ENCODE results near the gene ANGEL2. TPM values are rescaled to one million over a fixed set of nuclear protein-coding genes. Genes with fewer than 3 reads are reported as not detected.

The ANGEL2 gene, protein sequence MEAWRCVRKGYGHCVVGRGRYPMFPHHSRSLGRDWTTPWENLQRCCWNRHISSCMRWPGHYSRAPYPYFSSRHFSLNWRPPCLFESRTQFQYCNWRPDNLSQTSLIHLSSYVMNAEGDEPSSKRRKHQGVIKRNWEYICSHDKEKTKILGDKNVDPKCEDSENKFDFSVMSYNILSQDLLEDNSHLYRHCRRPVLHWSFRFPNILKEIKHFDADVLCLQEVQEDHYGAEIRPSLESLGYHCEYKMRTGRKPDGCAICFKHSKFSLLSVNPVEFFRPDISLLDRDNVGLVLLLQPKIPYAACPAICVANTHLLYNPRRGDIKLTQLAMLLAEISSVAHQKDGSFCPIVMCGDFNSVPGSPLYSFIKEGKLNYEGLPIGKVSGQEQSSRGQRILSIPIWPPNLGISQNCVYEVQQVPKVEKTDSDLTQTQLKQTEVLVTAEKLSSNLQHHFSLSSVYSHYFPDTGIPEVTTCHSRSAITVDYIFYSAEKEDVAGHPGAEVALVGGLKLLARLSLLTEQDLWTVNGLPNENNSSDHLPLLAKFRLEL
- 33.1 TPM for polyA plus RNA-seq

DNA sequence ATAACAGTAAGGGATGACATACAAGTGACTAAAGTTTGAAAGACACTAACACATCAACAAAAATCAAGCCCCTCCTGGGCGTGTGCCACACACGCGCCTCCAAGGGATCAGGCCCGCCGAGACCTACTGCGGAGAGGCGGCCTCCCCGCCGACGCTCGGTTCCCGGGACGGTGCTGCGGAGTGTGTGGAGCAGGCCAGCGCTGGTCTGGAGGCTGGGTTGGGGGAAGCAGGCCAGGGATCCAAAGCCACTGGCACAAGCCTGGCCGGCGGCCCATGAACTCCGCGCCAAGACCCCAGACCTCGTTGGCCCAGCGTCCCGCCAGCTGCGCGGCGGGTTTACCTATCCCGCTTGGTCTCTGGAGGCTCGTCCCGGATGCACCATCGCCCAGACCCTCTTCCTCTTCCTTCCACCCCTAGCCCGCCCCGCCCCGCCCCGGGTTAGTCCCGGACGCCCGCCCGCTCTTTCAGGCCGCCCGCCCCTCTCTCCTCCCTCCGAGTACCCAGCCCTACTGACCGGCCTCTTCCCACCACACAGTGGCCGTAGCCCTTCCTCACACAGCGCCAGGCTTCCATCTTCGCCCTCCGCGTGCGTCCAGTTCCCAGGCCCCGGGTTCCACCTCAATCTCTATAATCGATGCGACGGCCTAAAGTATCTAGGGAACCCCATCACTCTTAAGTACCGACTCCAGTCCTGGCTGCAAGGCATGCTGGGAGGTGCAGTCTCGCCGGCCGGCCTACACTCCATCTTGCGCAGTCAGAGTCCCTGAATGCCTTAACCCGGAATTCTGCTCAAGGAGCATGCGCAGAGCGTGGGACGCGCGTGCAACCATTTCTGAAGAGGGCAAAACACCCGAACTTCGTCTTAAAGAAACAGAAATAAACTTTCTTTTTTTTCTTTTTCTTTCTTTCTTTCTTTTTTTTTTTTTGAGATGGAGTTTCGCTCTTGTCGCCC, at the start of gene ANGEL2:
Gene ANGEL2 (minus strand): TSS at position 769 of the 952 bp plus-strand sequence. CDS start 196 bp downstream, at position 573.
- Mint-ChIP-seq H3K27ac (peak within 1 kb of the TSS; percentile 74 to 100 (median 98)), H3K36me3 (peaks cover 5% of the 10 kb centered on the region), H3K4me1 (peaks cover 6 to 29% (median 25%) of the 10 kb centered on the region in 3 donors), H3K27me3 (no peaks in the 10 kb centered on the region), H3K9me3 (no peaks in the 10 kb centered on the region), H3K4me3 (peak within 1 kb of the TSS; percentile 82 to 100 (median 99))

DNA sequence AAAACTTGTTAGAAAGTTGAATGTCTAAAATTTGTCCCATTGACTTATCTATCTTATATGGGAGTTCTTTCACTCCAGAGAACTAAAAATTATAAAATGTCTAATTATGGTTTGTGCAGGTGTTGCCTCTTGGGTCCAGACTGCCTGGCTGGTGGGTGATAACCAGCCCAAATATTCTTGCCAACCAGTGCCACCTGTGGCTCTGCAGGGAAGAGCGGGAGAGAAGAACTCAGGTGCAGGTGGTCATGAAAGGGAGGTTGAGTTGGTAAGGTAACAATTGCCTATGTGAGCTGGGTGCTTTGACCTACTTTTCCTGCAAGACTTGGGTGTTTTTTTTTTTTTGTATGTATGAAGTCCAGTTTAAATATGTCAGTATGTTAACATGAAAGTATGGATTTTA, 45.6 kb upstream of the ANGEL2 start:
- H3K27me3 Mint-ChIP-seq = no peaks in the 10 kb centered on the region
- H3K4me1 Mint-ChIP-seq = peaks cover 6 to 13% (median 9%) of the 10 kb centered on the region in 3 donors
- no peak overlapping the region for H3K4me3 Mint-ChIP-seq

DNA sequence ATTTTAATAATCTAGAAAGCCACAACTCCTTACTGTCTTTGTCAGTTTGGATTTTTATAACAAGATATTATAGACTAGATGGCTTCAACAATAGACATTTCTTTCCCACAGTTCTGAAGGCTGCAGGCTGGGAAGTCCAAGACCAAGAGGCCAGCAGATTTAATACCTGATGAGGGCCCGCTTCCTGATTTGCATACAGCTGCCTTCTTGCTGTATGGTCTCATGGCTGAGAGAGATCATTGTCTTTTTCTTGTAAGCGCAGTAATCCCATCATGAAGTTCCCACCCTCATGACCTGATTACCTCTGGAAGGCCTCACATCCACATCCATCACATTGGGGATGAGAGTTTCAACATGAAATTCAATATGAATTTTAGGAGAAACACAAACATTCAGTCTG, 45.2 kb upstream of the ANGEL2 start:
- H3K27ac Mint-ChIP-seq = no peak overlapping the region
- H3K4me1 Mint-ChIP-seq = peaks cover 6 to 9% (median 8%) of the 10 kb centered on the region in 3 donors
- no peaks in the 10 kb centered on the region for H3K9me3 Mint-ChIP-seq
- H3K4me3 Mint-ChIP-seq = no peak overlapping the region
- H3K36me3 Mint-ChIP-seq = peaks cover 3% of the 10 kb centered on the region
- no peaks in the 10 kb centered on the region for H3K27me3 Mint-ChIP-seq

More for the DNA sequence above, 45.6 kb upstream of the ANGEL2 start:
- Mint-ChIP-seq H3K27ac (no peak overlapping the region), H3K36me3 (peaks cover 3% of the 10 kb centered on the region), H3K9me3 (no peaks in the 10 kb centered on the region)

DNA sequence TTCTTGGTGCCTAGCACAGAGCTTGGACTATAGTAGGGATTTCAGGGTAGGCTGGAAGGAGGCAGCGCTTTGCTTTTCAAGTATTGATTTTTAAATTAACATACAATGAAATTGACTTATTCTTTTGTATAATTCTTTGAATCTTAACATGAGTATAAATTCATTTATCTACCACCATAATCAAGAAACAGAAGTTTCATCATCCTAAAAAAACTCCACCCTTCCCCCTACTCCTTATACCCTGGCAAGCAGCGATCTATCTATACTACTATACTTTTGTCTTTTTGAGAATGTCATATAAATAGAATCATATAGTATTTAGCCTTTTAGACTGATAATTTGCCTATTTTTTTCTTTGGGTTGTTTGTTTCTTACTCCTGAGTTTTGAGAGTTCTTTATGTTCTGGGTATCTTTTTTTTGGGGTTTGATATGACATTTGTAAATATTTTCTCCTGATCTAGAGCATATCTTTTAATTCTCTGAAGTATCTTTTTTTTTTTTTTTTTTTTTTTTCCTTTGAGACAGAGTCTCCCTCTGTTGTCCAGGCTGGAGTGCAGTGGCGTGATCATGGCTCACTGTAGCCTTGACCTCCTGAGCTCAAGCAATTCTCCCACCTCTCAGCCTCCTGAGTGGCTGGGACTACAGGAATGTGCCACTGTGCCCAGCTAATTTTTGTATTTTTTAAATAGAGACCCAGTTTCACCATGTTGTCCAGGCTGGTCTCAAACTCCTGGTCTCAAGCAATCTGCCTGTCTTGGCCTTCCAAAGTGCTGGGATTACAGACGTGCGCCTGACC, 41.8 kb upstream of the ANGEL2 start:
- peaks cover 3% of the 10 kb centered on the region for H3K36me3 Mint-ChIP-seq

DNA sequence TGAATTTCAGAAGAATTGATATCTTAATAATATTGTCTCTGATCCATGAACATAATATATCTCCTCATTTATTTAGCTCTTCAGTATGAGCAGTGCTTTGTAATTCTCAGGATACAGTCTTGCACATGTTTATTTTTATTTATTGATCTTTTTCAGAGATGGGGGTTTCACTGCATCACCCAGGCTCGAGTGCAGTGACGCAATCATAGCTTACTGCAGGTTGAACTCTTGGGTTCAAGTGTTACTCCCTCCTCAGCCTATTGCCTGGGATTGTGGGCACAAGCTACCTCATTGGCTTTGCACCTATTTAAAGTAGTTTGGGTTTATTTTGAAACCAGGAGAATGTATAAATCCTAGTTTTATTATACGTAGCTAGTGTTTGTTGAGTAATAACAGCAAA, 40.1 kb upstream of the ANGEL2 start:
- Mint-ChIP-seq H3K36me3 (peaks cover 3% of the 10 kb centered on the region), H3K27me3 (peaks cover under 1% of the 10 kb centered on the region), H3K4me3 (no peak overlapping the region), H3K9me3 (peaks cover 0 to 4% (median under 1%) of the 10 kb centered on the region in 3 donors), H3K27ac (no peak overlapping the region), H3K4me1 (peaks cover 7 to 15% (median 14%) of the 10 kb centered on the region in 3 donors)

More for the DNA sequence above, 41.8 kb upstream of the ANGEL2 start:
- Mint-ChIP-seq H3K4me1 (peaks cover 4 to 10% (median 5%) of the 10 kb centered on the region in 3 donors), H3K27ac (no peak overlapping the region), H3K4me3 (no peak overlapping the region), H3K9me3 (no peaks in the 10 kb centered on the region), H3K27me3 (no peaks in the 10 kb centered on the region)

DNA sequence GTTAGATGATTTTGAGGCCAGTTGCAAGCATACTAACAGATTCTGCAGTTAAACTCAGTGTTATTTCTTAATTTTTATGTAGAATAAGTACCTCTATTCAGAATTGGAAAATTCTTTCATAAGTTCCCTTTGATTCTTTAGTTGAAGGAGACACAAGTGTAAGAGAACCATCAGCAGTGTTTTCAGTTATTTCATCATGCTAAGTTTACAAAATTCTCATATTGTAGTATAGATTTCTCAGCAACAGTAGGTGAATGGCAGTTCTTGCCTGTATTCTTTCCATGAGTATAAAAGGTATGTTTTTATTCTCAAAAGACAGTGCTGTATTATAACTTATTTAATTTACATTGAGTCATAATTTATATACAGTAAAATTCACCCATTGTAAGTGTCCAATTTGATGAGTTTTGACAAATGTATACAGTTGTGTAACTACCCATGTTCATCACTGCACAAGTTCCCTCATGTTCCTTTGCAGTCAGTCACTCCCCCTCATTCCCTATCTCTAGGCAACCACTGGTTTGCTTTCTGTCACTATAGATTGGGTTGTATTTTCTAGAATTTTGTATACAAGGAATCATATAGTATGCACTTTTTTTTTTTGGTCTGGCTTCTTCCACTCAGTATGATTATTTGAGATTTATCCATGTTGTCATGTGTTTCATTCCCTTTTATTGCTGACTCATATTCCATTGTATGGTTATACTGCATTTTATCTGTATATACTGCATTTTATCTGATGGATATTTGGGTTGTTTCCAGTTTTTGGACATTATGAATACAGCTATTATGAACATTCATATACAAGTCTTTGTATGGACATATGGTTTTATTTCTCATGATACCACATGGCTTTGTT, 39.3 kb upstream of the ANGEL2 start:
- Mint-ChIP-seq H3K36me3 (peaks cover 3% of the 10 kb centered on the region), H3K4me1 (peaks cover 7 to 22% (median 18%) of the 10 kb centered on the region in 3 donors), H3K9me3 (peaks cover 2 to 6% (median 6%) of the 10 kb centered on the region in 3 donors), H3K27me3 (peaks cover 3% of the 10 kb centered on the region), H3K27ac (no peak overlapping the region), H3K4me3 (peak overlapping the region in 1 of 4 donors; percentile 9)

DNA sequence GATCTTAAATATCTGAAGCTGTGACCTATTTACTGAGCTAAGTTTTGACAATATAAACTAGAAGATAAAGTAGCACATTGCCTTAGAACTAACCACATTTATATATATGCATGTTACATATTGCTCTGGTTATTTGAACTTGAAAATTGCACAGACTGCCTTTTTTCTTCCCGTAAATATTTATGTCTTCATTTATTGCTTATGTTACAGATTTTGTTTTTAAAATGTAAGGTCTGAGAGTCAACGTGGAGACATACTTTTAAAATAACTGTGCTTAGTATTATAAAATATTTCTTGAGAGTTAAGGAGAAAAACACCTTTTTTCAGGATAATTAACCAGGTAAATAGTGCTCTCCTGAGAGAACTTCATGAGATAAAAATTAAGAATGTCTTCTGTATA, 38.5 kb upstream of the ANGEL2 start:
- Mint-ChIP-seq H3K9me3 (peaks cover 2 to 6% (median 6%) of the 10 kb centered on the region in 3 donors), H3K36me3 (peaks cover 3% of the 10 kb centered on the region), H3K4me1 (peaks cover 7 to 22% (median 17%) of the 10 kb centered on the region in 3 donors), H3K27ac (no peak overlapping the region), H3K4me3 (no peak overlapping the region), H3K27me3 (peaks cover 3% of the 10 kb centered on the region)

DNA sequence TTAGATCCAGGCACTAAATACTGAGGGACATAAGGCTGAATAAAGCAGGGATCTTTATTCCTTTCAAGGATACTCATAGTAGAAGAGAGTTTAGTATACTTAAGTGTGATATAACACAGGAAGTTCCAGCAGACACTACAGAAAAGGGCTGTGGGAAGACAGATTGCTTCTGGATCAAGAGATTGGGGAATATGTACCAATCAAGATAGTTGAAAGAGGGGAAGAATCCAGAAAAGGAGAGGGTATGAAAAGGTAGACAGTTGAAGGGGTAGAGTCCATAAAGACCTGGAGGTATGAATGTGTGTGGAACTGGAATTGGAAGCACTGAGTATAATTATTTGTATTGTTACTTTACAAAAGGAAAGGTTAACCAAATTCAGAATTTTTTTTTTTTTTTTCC, 37.8 kb upstream of the ANGEL2 start:
- Mint-ChIP-seq H3K4me3 (no peak overlapping the region), H3K4me1 (peaks cover 7 to 22% (median 17%) of the 10 kb centered on the region in 3 donors), H3K27me3 (peaks cover 8% of the 10 kb centered on the region), H3K36me3 (peaks cover 3% of the 10 kb centered on the region), H3K9me3 (peaks cover 2 to 10% (median 6%) of the 10 kb centered on the region in 3 donors), H3K27ac (no peak overlapping the region)

DNA sequence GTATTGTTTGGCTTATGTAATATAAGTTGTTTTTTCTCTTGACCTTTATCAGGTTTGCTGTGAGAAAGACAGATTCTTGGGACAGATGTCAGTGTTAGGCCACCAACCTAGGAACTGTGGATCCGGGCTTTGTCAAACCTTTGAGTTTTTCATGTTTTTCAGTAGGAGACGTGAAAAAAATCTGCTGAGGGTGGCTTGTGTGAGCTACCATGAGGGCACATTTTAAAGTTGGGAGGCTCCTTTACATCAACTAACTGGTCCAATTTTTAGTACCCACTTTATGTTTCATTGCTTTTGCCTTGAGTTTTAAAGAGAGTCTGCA, 36.2 kb upstream of the ANGEL2 start:
- H3K36me3 Mint-ChIP-seq = peaks cover 3% of the 10 kb centered on the region
- H3K27me3 Mint-ChIP-seq = peaks cover 13% of the 10 kb centered on the region
- peaks cover 7 to 22% (median 17%) of the 10 kb centered on the region in 3 donors for H3K4me1 Mint-ChIP-seq
- H3K9me3 Mint-ChIP-seq = peaks cover 2 to 10% (median 6%) of the 10 kb centered on the region in 3 donors
- peak overlapping the region in 2 of 3 donors; percentile 87 to 100 for H3K27ac Mint-ChIP-seq
- H3K4me3 Mint-ChIP-seq = peak overlapping the region; percentile 90 to 99 (median 94)

DNA sequence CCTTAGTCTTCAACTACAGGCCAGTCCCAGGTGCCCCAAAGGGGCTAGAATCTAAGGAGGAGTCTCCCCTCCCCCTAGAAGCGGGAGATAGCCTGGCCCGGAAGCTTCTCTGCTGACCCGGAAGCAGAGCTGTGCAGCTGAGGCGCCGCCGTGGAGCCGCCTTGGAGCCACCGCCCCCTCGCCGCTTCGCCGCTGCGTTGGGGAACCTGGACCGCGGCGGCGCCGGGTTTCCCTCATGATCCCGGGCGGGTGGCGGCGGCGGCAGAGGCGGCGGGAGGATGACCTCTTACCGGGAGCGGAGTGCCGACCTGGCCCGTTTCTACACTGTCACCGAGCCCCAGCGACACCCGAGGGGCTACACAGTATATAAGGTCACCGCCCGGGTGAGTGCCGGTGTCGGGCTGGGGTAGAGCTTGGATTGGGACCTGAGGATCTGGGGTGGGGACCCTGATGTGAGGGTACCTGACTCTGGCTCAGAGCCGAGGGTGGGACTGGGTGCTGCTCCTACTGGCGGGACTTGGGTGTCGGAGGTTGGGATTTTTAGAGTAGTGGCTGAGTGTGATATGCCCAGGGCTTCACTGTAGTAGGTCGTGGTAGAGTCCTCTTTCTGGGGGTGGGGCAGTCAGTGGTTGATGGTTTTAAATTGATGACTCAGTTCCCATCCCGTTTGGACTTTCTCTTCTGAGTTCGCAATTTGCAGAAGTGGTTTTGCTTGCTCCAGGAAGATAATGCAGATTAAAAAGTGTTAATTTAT, 35.6 kb upstream of the ANGEL2 start, which contains the start of gene RPS6KC1:
Gene RPS6KC1 (plus strand): TSS at position 115 of the 754 bp plus-strand sequence. CDS start 164 bp downstream, at position 279.
- peak within 1 kb of the TSS; percentile 90 to 99 (median 94) for H3K4me3 Mint-ChIP-seq
- H3K9me3 Mint-ChIP-seq = peaks cover 2 to 10% (median 6%) of the 10 kb centered on the region in 3 donors
- peak within 1 kb of the TSS; percentile 41 to 100 (median 92) for H3K27ac Mint-ChIP-seq
- H3K4me1 Mint-ChIP-seq = peaks cover 7 to 22% (median 17%) of the 10 kb centered on the region in 3 donors
- peaks cover 13% of the 10 kb centered on the region for H3K27me3 Mint-ChIP-seq
- H3K36me3 Mint-ChIP-seq = no peaks in the 10 kb centered on the region

DNA sequence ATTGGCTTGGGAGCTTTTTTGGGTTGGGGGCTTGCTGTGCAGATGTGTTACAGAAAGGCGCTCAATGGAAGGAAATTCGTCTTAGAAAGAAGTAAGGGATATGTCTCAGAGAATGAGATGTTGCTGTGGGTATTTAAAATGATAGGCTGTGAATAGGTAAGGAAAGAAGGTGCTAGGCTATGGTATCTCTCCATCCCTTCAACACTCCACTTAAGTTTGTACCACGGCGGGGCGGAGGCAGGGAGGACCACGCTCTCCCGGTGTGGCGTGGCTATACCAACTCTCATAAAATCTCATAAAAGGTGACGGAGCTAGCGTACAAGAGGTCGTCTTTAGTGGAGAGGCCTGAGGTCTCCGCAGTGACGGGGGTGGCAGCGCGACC, 35.1 kb upstream of the ANGEL2 start:
- H3K27me3 Mint-ChIP-seq = peaks cover 13% of the 10 kb centered on the region
- no peaks in the 10 kb centered on the region for H3K36me3 Mint-ChIP-seq
- H3K4me1 Mint-ChIP-seq = peaks cover 7 to 22% (median 17%) of the 10 kb centered on the region in 3 donors
- H3K9me3 Mint-ChIP-seq = peaks cover 2 to 10% (median 6%) of the 10 kb centered on the region in 3 donors
- peak overlapping the region; percentile 41 to 100 (median 92) for H3K27ac Mint-ChIP-seq
- peak overlapping the region; percentile 90 to 99 (median 94) for H3K4me3 Mint-ChIP-seq

DNA sequence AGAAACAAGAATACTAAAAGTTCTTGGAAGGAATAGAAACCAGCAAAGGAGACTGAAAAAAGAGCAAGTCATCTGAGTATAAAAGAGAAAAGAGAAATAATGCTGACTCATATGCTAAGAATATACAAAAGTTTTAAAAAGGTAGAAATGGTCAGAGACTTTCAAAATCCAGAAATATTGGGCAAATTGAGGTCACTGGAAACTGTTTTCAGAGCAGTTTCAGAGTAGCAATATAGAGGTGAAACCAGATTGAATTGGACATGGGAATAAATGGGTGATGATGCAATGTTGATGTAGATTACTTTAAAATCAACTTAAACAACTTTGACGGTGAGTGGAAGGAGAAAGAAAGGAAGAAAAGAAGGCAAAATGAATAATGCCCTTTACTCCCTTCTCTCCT, 33.6 kb upstream of the ANGEL2 start:
- H3K36me3 Mint-ChIP-seq = no peaks in the 10 kb centered on the region
- peak overlapping the region in 3 of 4 donors; percentile 12 to 79 (median 65) for H3K4me3 Mint-ChIP-seq
- H3K27ac Mint-ChIP-seq = peak overlapping the region in 1 of 3 donors; percentile 52
- peaks cover 2 to 10% (median 6%) of the 10 kb centered on the region in 3 donors for H3K9me3 Mint-ChIP-seq
- peaks cover 13% of the 10 kb centered on the region for H3K27me3 Mint-ChIP-seq
- H3K4me1 Mint-ChIP-seq = peaks cover 7 to 21% (median 15%) of the 10 kb centered on the region in 3 donors
